BJ (cell line): Measurements from ENCODE around the gene SLC24A4. TPM values are rescaled to one million over a fixed set of nuclear protein-coding genes. Genes with fewer than 3 reads are reported as not detected.

Source experiments
- CTCF ChIA-PET: fragments of 350-600 bp; formaldehyde crosslinking; extraction: SDS; loops from one replicate; lab custom pipeline; 2021; ENCODE audit warnings: antibody characterized with exemption, inconsistent platforms; lab: Yijun Ruan, JAX
- POLR2A ChIA-PET: fragments of 300-600 bp; sonication (Branson Sonifier 250); formaldehyde crosslinking; extraction: SDS; loops from one replicate; lab custom pipeline; 2021; ENCODE audit warnings: antibody characterized with exemption; lab: Charles Lee
- DNase-seq: peaks from one replicate; pipeline ENCODE4 v3.0.0-alpha.2; 2011; ENCODE audit warnings: low read depth
- H3K27me3 ChIP-seq: 2 replicates; pipeline ENCODE4 v1.6.0; 2011; ENCODE audit warnings: low read length; ENCODE audit not compliant: control insufficient read depth, insufficient read depth
- H3K36me3 ChIP-seq: 2 replicates; pipeline ENCODE4 v1.5.1; 2011; ENCODE audit warnings: low read length; ENCODE audit not compliant: control insufficient read depth, insufficient read depth
- H3K4me3 ChIP-seq: 2 replicates; pipeline ENCODE4 v1.5.1; 2011; ENCODE audit warnings: low read depth, mild to moderate bottlenecking, control low read depth, low read length
- CTCF ChIP-seq: IDR thresholded peaks from 2 replicates; pipeline ENCODE4 v1.5.1; 2011; ENCODE audit warnings: low read depth, mild to moderate bottlenecking, control low read depth, inconsistent platforms, low read length, moderate library complexity; ENCODE audit not compliant: insufficient read depth
- polyA plus RNA-seq: library from polyadenylated mRNA; depleted of rRNA; stranded (reverse); fragments of >200 nt; gene quantifications from 2 replicates; pipeline ENCODE4 v1.2.3, GENCODE V29; 2011; rRNA removed

The SLC24A4 gene
- polyA plus RNA-seq, 1 experiment: not detected

DNA sequence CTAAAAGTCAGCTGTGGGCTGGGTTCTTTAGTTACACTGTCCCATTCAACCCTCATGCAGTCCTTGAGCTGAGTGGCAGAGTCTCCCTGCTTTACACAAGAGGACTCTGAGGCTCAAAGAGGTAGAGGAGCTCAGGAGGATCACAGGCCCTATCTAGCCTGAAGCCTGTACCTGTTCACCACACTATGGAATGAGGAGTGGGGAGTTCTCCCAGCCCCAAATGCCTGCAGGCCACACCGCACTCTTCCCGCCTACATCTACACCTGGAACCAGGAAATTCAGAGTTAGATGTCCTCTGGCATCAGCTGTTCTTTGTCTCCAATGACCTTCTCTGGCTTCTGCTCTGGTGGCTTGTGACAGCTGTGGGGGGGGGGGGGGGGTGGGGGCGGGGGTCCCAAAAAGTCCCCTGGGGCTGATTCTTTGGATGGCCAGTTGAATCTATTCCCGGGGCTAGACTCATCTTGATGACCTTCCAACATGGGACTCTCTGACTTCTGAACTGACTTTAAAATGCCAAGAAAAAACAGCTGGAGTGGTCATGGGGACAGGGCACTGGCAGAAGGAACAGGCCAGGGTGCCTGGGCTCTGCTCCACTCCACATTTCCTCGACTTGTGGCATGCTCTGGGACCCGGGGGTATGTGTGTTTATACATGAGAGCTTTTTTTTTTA, 221.2 kb downstream of the SLC24A4 start:
- no peaks in the 10 kb centered on the region for H3K27me3 ChIP-seq
- H3K36me3 ChIP-seq: no peaks in the 10 kb centered on the region
- TF ChIP-seq CTCF: no peak
- no peak overlapping the region for H3K4me3 ChIP-seq
- CTCF ChIA-PET: interaction anchor here (0.6 to 1.2 kb wide), 2 partner anchors 39 to 143 kb away, joined by 3 read pairs; no protein-coding TSS in a partner anchor
- POLR2A ChIA-PET: no interaction called here
- no peak for DNase-seq

DNA sequence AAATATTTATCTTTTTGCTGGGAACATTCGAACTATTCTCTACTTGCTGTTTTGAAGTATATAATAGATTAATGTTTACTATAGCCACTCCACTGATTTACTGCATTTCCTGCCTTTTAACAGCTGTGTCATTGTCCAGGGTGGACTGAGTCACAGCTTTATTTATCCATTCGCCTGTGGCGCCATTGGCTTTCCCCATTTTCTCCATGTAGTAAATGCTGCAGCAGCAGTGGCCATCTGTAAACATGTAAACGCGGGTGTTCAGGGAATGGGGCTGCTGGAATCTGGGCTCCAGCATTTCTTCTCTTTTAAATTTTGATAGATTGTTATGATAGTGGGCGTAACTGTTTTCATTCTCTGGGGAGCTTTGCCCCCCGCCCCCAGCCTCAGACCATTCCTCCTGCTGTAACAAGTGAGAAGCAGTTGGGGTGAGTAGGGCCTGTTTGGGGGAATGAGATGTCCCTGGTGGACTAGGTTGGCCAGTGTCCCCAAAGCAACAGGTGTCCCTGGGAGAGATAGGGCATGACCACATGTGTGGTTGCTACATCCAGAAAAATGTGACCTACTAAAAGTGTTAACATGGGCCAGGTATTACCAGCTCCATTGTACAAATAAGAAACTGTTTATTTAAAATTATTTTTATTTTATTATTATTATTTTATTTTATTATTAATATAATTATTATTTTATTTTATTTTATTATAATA, 223.5 kb downstream of the SLC24A4 start:
- ChIA-PET CTCF (no interaction called here), POLR2A (no interaction called here)
- DNase-seq: no peak
- TF ChIP-seq CTCF: no peak
- H3K27me3 ChIP-seq: no peaks in the 10 kb centered on the region
- no peaks in the 10 kb centered on the region for H3K36me3 ChIP-seq
- H3K4me3 ChIP-seq: no peak overlapping the region

DNA sequence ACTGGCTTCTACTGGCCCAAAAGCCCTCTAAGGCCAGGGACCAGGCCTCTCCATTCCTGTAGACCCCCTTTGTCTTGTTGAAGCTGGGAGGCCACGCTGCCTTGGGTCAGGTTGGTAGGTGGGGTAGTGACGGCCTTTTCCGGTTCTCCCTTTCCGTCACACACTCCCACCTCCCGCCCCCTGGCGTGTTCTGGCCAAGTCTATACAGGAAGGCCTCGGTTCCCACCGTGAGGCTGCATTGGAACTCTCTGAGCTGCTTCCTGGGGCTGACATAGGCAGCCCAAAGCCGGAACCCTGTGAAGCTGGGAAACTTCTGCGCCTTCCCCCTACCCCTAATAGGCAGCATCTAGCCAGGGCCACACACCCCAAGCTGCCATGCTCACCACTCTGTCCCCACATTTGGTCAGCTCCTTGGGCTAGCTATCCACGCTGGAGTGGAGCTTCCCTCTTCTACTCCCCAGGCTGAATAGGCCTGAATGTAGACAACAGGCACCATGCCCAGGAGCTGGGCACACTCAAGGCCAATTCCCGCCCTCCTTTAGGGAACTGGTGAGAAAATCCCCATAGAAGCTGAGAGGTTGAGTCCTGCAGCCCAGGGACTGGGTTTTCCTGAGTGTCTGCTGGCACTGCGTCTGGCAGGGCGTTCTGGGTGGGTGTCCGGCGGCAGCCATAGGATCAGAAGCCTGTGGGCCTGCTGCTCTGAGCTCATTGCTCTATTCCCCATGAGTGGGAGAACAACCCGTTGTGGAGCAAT, 226.3 kb downstream of the SLC24A4 start:
- H3K27me3 ChIP-seq: no peaks in the 10 kb centered on the region
- ChIA-PET CTCF (interaction anchor here (1.0 kb wide), 1 partner anchor 9 kb away, joined by 5 read pairs; no protein-coding TSS in a partner anchor), POLR2A (no interaction called here)
- H3K36me3 ChIP-seq: no peaks in the 10 kb centered on the region
- no peak for TF ChIP-seq CTCF
- H3K4me3 ChIP-seq: no peak overlapping the region
- no peak for DNase-seq

- Histone ChIP-seq H3K36me3 (no peaks in the 10 kb centered on the region), H3K27me3 (no peaks in the 10 kb centered on the region), H3K4me3 (no peak overlapping the region)
- TF ChIP-seq CTCF: no peak
- POLR2A ChIA-PET: no interaction called here
- DNase-seq: no peak
- CTCF ChIA-PET: interaction anchor here (1.0 kb wide), 1 partner anchor 8 kb away, joined by 5 read pairs; no protein-coding TSS in a partner anchor
Measured at GRCh38 chr14:92549859-92550230, 226.9 kb downstream of the SLC24A4 start.

Other genes with a start within 250 kb of the SLC24A4 start
- 8.6 and 22.9 TPM in 2 replicates for gene ATXN3, start 216.6 kb upstream of the SLC24A4 start, polyA plus RNA-seq
- gene NDUFB1, start 201.5 kb upstream of the SLC24A4 start, polyA plus RNA-seq: 163 and 327 TPM in 2 replicates
- 14.2 and 35.7 TPM in 2 replicates for gene CPSF2, start 201.2 kb upstream of the SLC24A4 start, polyA plus RNA-seq
- gene RIN3, start 190.6 kb downstream of the SLC24A4 start, polyA plus RNA-seq: 4.3 and 8.2 TPM in 2 replicates